GDM1 (cell line): ENCODE data around the gene CCDC7.
"Not testable (repeated sequence)": the region's sequence is repeated elsewhere in the genome, so short reads cannot be mapped to it uniquely, and the experiment has no call there.

Source experiments
- DNase-seq: peaks from one replicate; lab custom pipeline; 2025; lab: John Stamatoyannopoulos, UW

The CCDC7 gene

DNA sequence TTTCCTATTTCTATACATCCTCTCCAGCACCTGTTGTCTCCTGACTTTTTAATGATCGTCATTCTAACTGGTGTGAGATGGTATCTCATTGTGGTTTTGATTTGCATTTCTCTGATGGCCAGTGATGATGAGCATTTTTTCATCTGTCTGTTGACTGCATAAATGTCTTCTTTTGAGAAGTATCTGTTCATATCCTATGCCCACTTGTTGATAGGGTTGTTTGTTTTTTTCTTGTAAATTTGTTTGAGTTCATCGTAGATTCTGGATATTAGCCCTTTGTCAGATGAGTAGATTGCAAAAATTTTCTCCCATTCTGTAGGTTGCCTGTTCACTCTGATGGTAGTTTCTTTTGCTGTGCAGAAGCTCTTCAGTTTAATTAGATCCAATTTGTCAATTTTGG, 253.7 kb downstream of the CCDC7 start:
- not testable (repeated sequence) for DNase-seq

DNA sequence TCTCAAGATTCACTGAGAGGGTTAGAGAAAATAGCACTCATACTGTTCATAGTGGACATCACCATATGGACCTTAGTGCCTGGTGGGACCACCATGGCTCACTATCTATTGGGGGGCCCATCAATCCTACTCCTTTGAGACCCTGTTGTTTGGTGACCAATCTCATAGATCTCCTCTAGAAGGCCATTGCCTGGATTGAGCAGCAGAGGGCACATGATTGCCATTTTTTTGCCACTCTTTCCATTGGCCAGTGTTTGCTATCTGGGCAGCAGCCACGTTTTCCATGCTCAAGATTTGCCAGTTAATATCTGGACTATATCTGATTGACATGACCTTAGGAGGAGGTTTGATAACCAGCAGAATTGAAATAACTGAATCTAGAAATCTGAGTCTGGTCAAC, 267.6 kb downstream of the CCDC7 start:
- no peak for DNase-seq

DNA sequence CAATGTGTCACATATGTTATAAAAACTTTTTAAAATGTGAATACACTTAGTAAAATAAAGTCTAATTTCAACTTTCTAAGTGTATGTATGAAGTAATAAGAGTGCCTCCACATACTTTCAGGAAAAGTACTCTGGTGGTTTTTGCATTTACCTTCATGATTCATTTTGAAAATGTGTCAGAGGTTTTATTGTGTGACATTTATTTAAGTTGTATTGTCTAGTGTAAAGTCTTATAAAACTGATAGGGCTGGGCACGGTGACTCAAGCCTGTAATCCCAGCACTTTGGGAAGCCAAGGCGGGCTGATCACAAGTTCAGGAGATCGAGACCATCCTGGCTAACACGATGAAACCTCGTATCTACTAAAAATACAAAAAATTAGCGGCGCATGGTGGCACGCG, 285.6 kb downstream of the CCDC7 start:
- DNase-seq, result no peak

DNA sequence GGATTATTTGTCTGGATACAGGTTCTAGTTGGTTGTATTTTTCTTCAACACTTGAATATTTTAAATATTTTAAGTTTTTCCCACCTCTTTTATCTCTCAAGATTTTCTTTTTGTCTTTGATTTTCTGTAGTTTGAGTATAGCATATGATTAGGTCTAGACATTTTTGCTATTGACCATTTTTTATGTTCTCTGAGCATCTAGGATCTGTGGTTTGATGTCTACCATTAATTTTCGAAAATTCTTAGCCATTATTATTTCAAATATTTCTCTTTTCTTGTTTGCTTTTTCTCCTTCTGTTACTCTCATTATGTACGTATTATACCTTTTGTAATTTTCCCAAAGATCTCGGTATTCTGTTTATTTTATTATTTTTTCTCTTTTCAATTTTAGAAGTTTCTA, 293.0 kb downstream of the CCDC7 start:
- DNase-seq, result no peak

DNA sequence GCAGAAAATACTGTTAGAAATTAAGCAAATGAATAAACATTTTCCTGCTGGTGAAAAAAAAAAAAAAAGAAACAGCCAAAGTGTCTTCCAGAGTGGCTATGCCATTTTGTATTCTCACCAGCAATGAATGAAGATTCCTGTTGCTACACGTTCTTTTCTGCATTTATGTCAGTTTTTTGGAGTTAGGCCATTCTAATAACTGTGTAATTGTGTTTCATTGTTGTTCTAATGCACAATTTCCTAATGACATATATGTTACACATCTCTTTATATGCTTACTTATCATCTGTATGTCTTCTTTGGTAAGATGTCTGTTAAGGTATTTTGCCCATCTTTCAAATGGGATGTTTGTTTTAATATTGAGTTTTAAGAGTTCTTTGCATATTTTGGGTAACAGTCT, 298.4 kb downstream of the CCDC7 start:
- DNase-seq, result no peak

DNA sequence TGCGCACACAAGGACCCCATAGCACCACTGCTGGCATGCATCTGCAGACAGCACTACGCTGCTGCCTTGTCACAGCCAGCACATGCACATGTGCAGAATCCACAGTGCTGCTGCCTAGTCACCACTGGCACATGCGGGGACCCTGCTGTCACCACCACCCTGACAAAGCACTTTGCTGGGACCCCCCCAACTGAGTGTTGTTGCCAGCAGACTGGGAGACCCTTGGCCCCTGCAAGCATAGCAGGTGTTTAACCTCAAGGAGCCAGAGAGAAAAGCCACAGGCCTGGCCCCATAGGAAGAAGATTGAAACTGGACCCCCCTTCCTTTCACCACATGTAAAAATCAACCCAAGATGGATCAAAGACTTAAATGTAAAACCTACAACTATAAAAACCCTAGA, 300.9 kb downstream of the CCDC7 start:
- DNase-seq, result no peak

DNA sequence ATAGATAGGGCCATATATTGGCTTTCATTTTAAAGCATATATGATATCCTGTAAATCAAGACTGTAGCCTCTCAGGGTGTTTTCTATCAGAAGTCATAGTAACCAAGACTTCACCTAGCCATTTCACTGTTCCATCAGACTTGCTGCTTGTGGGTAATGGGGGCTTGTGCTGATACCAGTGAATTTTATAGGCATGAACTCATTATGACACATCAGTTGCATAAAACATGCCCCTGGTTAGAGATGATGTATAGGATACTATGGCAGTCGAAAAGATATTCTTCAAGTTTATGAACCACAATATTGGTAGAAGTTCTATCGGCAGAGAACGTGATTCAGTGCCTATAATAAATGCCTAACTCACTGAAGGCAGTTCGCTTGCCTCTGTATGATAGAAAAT, 305.6 kb downstream of the CCDC7 start:
- DNase-seq, result no peak

DNA sequence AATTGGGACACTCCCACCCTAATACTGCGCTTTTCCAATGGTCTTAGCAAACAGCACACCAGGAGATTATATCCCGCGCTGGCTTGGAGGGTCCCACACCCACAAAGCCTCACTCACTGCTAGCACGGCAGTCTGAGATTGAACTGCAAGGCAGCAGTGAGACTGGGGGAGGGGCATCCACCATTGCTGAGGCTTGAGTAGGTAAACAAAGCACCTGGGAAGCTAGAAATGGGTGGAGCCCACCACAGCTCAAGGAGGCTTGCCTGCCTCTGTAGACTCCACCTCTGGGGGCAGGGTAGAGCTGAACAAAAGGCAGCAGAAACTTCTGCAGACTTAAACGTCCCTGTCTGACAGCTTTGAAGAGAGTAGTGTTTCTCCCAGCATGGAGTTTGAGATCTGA, 309.0 kb downstream of the CCDC7 start:
- DNase-seq, result not testable (repeated sequence)

DNA sequence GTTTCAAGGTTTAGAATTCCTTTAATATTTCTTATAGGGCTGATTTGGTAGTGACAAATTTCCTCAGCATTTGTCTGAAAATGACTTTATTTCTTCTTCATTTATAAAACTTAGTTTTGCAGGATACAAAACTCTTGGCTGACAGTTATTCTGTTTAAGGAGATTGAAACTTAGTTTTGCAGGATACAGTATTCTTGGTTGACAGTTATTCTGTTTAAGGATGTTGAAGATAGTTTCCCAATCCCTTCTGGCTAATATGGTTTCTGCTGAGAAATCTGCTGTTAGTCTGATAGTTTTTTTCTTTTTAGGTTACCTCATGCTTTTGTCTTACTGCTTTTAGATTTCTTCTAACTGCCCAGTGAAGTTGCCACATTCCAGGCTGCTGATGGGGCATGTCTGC, 325.3 kb downstream of the CCDC7 start:
- DNase-seq, result no peak

DNA sequence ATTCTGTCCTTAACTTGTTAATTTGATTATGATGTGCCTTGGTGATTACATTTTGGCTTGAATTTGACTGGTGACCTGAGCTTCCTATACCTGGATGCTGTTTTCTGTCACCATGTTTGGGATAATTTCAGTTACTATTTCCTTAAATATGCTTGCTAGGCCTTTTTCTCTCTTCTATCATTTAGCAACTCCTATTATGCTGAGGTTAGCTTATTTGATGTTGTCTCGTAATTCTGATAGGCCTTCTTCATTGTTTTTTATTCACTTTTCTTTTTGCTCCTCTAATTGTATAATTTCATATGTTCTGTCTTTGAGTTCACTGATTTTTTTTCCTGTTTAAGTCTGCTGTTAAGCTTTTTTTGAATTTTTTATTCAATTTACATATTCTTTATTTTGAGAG, 327.2 kb downstream of the CCDC7 start:
- no peak for DNase-seq

DNA sequence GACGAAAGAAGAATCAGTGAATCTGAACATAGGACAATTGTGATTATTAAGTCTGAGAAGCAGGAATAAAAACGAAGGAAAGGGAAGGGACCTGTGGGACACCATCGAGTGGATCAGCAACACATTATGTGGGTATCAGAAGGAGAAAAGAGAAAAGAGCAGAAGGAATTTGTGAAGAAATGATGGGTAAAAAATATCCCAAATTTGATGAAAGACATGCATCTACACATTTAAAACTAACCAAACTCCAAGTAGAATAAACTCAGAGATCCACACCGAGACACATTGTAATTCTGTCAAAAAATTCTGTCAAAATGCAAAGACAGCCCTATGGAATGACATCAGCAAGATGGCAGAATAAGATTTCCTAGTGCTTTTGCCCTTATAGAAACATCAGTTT, 341.0 kb downstream of the CCDC7 start:
- DNase-seq, result no peak

DNA sequence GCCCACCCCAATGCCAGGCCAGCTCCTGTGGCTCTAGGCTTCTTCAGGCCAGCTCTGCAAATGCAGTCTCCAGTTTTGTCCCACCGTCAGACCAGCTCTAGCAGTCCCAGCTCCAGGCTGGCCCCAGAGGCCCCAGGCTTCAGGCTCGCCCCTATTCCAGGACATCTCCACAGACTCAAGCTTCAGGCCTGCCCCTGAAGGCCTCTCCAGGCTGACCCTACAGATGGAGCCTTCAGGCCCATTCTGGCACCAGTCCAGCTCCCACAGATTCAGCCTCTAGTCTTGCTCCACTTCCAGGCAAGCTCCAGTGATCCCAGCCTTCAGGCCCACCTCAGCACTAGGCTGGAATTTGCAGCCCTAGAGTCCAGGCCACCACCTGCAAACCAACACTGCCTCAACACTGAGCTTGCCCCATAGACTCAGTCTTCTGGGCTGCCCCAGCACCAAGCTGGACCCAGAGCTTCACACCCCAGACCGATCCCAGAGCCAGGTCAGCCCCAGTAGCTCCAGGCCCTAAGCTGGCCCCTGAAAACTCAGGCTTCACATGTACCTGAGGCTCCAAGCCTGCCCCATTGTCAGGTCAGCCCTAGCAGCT, 341.8 kb downstream of the CCDC7 start:
- DNase-seq, result no peak

DNA sequence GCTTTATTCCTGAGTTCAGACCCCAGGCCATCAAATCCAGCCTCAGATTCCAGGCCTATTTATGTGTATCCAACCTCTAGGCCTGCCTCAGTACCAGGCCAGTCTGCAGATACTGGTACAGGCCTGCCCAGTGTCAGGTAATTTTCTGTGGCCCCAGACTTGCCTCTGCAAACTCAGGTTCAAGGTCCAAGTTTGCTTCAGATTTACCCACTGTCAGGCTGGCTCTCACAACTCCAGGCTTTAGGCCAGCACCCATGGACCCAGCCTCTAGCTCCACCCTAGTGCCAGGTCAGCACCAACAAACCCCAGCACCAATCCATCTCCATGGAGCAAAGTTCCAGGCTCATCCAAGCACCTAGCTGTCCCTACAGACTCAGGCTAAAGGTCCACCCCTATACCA, 342.4 kb downstream of the CCDC7 start:
- DNase-seq, result no peak

DNA sequence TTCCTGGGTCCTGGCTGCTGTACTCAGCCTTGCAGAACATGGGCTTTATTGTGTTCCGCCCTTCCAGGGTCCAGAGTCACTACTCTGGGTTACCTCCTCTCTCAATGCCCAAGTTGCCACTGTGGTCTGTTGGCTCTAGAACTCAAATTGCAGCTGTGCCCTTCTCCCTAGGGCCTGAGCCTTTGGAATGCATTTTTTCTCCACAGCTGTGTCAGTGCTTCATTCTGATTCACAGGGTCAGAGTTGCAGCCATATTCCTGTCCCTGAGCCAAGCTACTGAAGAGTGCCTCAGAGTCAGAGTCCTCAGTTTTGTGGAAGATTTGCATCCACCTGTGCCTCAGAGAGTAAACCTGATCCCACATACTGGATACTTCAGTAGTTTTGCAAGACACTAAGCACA, 344.5 kb downstream of the CCDC7 start:
- no peak for DNase-seq

DNA sequence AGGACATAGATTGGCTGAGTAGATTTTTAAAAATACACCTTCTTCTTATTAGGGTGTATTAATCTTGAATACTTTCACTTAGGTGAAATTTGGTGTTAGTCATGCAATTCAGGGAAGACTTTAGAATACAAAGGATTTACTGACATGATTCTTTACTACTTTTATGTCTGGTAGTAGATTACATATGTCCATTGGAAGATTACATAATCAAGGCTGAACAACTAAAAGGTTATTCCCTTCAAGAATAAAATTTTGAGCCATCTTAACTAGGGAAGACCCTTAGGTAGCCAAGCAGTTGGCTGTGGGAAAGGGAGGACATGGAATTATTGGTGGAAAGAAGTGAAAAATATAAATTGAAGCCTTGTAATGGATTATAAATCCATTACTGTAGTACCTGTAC, 347.1 kb downstream of the CCDC7 start:
- DNase-seq, result no peak

DNA sequence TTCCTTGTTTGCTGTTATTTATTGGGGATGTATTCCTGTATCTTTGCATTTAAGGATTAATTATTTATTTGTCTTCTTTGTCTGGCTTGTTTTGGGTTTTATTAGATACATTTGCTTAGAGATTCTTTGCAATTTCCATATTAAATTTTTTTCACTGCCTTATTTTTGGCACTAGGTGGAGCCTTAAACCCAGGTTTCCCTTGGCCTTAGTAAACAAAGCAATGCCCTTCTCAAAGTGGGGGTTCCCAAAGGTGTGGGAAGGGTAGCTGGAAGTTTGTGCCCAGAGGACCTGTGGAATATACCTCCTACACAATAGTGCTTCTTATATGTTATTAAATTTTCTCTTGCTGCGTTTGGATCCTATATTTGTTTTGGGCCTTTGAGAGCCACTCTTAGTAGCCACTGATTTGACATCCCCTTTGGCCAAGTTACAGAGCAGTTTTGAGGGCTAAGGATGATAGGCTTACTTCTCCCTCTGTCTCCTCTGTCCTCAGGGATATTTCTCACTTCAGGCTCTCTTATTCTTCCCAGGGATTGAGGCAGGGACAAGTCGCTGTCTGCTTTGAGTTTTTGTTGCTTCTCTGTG, 349.8 kb downstream of the CCDC7 start:
- no peak for DNase-seq

DNA sequence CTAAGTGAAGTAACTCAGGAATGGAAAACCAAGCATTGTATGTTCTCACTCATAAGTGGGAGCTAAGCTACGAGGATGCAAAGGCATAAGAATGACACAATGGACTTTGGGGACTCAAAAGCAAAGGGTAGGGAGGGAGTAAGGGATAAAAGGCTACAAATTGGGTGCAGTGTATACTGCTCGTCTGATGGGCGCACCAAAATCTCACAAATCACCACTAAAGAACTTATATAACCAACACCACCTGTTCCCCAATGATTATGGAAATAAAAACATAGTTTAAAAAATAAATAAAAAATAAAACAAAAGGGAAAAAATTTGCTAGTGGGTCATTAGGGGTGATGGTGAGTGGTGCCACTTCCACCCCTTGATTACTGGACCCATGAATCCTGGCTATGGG, 351.5 kb downstream of the CCDC7 start:
- not testable (repeated sequence) for DNase-seq

DNA sequence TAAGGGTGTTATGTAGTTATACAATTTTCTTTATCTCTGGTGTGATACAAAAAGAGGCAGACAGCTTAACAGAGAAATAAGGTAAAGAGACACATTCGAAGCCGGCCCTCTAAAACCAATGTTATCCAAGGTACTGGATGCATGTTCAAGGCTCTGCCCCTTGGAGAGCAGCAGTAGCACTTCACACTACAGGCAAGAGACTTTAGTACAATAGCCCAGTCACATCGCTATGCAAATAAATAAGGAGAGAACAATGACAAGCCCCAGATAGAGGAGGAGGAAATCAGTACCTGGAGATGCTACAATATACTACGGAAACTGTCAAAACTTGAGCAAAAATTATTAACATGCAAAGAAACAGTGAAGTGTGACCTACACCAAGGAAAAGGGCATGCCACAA, 401.0 kb downstream of the CCDC7 start:
- no peak for DNase-seq

DNA sequence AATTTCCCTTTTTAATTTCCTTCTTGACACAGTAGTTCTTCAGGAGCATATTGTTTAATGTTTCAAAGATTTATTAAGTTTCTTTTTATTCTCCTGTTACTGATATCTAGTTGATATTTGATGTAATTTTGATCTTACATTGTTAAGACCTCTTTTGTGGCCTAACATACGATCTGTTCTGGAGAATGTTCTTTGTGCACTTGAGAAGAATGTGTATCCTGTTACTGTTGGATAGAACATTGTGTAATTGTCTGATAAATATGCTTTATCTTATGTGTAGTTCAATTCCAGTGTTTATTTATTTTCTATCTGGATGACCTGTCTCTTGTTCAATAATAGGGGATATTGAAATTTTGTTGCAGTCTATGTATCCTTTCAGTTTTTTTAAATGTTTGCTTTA, 405.4 kb downstream of the CCDC7 start:
- no peak for DNase-seq

DNA sequence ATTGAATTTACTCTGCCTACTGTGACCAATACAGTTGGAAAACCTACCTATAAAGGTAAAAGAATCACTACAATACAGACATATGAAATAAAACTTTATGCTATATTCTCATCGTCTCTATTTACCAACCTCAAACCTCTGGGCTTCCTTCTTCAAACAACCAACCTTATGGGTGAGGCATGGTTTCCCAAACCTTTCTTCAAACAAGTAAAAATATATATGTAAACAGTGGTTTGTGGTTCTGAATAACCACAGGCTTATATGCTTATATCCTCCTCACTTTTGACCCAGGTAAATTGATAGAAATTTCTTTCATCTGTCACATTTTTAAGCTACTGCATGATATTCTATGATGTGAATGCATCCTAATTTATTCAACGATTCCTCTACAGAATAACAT, 408.5 kb downstream of the CCDC7 start:
- DNase-seq, result no peak

DNA sequence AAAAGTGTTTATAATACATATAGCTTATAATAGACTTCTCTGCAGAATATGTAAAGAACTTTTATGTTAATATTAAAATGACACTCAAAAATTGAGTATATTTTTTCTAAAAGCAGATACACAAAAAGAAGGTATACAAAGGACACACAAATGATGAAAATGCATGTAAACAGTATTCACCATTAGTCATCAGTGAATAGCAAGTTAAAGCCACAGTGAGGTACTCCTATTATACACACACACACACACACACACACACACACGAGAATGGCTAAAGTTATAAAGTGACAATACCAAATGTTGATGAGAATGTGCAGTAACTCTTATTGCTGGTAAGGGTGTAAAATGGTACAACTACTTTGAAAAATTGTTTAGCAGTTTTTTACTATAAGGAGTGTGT, 419.2 kb downstream of the CCDC7 start:
- no peak for DNase-seq

DNA sequence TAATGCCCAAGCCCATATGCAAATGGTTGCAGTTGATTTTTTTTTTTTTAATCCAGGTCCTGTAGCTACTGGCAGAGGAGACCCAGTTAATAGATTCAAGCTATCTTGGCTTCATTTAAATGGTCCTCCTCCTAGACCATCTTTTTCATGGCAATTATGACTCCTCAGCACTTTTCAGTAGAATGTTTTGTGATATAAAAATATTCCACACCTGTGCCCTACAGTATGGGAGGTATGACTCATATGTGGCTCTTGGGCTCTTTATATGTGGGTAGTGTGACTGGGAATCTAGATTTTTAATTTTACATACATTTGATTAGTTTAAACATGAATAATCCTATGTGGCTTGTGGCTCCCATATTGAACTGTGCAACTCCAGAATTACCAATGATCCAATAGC, 432.0 kb downstream of the CCDC7 start:
- DNase-seq, result no peak

DNA sequence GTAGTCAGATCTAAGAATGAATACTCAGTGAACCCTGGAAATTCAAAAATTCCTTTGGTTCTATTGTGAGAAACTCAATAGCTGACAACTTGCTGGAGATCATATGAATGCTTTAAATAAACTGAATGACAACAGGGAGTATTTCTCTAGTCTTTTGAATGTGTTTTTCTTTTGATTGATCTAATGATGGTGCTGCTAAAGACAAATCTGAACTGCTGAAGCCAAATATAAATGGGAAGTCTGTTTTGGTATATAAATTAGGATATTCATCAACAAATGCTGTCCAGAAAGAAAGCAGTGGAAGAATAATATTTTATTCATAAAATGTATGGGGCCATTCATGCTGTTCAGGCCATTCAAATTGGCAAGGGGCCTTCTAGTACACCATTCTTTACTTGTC, 432.7 kb downstream of the CCDC7 start:
- DNase-seq, result no peak

DNA sequence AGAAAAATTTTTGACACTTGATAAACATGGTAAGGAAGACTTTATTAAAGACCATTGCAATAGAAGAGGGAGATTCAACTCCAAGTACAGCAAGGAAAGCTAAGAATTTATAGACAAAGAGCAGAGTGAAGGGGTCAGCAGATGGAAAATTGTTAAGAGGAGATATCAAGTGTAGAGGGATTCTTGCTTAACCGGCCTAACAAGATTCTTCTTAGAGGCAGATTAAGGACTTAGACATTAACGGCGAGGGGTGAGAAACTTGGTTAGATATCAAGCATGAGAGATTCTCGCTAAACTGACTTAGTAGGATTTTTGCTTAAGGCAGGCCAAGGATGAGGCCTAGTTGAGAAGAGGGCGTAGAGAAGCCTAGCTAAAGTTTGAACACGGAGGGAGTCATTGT, 436.1 kb downstream of the CCDC7 start:
- no peak for DNase-seq

DNA sequence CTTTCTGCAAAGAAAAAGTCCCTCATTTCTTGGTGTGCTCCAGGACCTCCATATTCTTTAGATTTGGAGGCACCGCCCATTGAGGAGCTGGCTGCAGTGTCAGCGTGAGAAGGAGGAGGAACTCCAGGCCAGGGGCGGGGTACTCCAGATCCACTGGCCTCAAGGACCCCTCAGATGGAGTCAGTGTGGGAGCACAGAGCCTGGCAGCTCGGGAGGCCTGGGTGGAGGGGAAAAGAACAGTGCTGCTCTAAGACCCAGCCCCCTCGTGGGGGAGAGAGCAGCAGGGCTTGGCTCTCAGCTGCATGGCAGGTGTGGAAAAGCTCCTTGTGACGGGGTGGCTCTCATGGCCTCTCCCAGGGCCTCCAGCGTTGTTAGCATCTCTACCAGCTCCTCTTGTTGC, 441.5 kb downstream of the CCDC7 start:
- no peak for DNase-seq
